PFSK-1 (cell line): ENCODE data around the gene FGGY.

Experiments
- POLR2AphosphoS5 ChIP-seq: IDR thresholded peaks from 2 replicates; pipeline ENCODE4 v1.6.1; 2012; ENCODE audit warnings: low read depth, mild to moderate bottlenecking, control low read depth, low read length, moderate library complexity
- TAF1 ChIP-seq: IDR thresholded peaks from 2 replicates; pipeline ENCODE4 v1.6.1; 2012; ENCODE audit warnings: low read length, control low read depth, borderline replicate concordance; ENCODE audit not compliant: insufficient read depth
- TF ChIP-seq, protein P1 (sequence below), 2 experiments: IDR thresholded peaks; 2 replicates each; pipeline versions ENCODE4 v1.6.1 to v1.8.0; 2011 to 2012; ENCODE audit warnings: low read depth in 2 of 2, low read length in 2 of 2, control low read depth in 1 of 2, inconsistent platforms in 1 of 2, mild to moderate bottlenecking in 1 of 2, moderate library complexity in 1 of 2; ENCODE audit not compliant: insufficient read depth in 1 of 2

DNA sequence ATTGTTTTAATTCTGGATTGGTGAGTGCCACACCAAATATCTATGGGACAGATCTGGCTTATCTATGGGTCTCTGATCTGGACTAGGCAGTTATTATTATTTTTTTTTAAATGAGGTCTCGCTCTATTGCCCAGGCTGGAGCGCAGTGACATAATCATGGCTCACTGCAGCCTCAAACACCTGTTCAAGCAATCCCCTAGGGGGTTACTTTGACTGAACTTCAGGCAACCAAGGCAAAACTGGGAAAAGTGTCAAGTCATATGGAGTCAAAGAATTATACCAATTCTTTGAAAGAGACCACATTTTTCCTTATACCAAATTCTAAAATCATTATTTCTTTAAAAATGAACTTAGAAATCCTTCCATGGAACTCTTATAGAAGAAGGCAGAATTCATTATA, 388.8 kb downstream of the FGGY start:
- TF ChIP-seq, protein P1, sequence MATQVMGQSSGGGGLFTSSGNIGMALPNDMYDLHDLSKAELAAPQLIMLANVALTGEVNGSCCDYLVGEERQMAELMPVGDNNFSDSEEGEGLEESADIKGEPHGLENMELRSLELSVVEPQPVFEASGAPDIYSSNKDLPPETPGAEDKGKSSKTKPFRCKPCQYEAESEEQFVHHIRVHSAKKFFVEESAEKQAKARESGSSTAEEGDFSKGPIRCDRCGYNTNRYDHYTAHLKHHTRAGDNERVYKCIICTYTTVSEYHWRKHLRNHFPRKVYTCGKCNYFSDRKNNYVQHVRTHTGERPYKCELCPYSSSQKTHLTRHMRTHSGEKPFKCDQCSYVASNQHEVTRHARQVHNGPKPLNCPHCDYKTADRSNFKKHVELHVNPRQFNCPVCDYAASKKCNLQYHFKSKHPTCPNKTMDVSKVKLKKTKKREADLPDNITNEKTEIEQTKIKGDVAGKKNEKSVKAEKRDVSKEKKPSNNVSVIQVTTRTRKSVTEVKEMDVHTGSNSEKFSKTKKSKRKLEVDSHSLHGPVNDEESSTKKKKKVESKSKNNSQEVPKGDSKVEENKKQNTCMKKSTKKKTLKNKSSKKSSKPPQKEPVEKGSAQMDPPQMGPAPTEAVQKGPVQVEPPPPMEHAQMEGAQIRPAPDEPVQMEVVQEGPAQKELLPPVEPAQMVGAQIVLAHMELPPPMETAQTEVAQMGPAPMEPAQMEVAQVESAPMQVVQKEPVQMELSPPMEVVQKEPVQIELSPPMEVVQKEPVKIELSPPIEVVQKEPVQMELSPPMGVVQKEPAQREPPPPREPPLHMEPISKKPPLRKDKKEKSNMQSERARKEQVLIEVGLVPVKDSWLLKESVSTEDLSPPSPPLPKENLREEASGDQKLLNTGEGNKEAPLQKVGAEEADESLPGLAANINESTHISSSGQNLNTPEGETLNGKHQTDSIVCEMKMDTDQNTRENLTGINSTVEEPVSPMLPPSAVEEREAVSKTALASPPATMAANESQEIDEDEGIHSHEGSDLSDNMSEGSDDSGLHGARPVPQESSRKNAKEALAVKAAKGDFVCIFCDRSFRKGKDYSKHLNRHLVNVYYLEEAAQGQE (IDR thresholded peaks at IDR 0.05; ENCODE audit: insufficient read depth in 1 of 2, low read depth in 2 of 2, low read length in 2 of 2), result no peak
- TF ChIP-seq TAF1 (no peak), POLR2AphosphoS5 (no peak)
